Mesenchymal stem cell (in vitro differentiated cells and primary cell): Measurements from ENCODE around the gene NTSR1.

Experiments
- DNase-seq: peaks from one replicate; pipeline ENCODE4 v3.0.0-alpha.2; 2013
- H2AFZ ChIP-seq: one replicate; pipeline ENCODE4 v1.6.1; 2013; ENCODE audit warnings: low read depth, mild to moderate bottlenecking, control low read depth, inconsistent platforms, low read length, moderate library complexity
- H2AK5ac ChIP-seq: 2 replicates; pipeline ENCODE4 v1.6.1; 2013; ENCODE audit warnings: low read length, moderate library complexity, mild to moderate bottlenecking, inconsistent platforms; ENCODE audit not compliant: severe bottlenecking
- H2BK120ac ChIP-seq: one replicate; pipeline ENCODE4 v1.6.1; 2013; ENCODE audit warnings: low read depth, mild to moderate bottlenecking, inconsistent platforms, low read length, moderate library complexity
- H2BK12ac ChIP-seq, 2 experiments: one replicate each; pipeline ENCODE4 v1.6.1; 2013; ENCODE audit warnings: inconsistent platforms in 2 of 2, low read length in 2 of 2, mild to moderate bottlenecking in 2 of 2, moderate library complexity in 2 of 2, control low read depth in 1 of 2
- H2BK15ac ChIP-seq: one replicate; pipeline ENCODE4 v1.6.1; 2013; ENCODE audit warnings: mild to moderate bottlenecking, low read depth, inconsistent platforms; ENCODE audit not compliant: poor library complexity, severe bottlenecking
- H2BK5ac ChIP-seq: 2 replicates; pipeline ENCODE4 v1.6.1; 2013; ENCODE audit warnings: low read depth, mild to moderate bottlenecking, low read length, control low read depth, inconsistent platforms; ENCODE audit not compliant: poor library complexity, severe bottlenecking
- H3K14ac ChIP-seq, 2 experiments: one replicate each; pipeline ENCODE4 v1.6.1; 2013; ENCODE audit warnings: inconsistent platforms in 2 of 2, low read length in 2 of 2, control low read depth in 1 of 2, mild to moderate bottlenecking in 1 of 2, moderate library complexity in 1 of 2
- H3K18ac ChIP-seq, 2 experiments: one replicate each; pipeline ENCODE4 v1.6.1; 2013; ENCODE audit warnings: inconsistent platforms in 2 of 2, low read length in 2 of 2, control low read depth in 1 of 2, low read depth in 1 of 2, mild to moderate bottlenecking in 1 of 2
- H3K23ac ChIP-seq, 2 experiments: one replicate each; pipeline ENCODE4 v1.6.1; 2013; ENCODE audit warnings: inconsistent platforms in 2 of 2, low read length in 2 of 2, mild to moderate bottlenecking in 2 of 2, moderate library complexity in 2 of 2, control low read depth in 1 of 2
- H3K27ac ChIP-seq: 2 replicates; pipeline ENCODE4 v1.5.1; 2013; ENCODE audit warnings: mild to moderate bottlenecking, moderate library complexity, low read length, control low read depth, inconsistent platforms; ENCODE audit not compliant: poor library complexity, severe bottlenecking
- H3K27me3 ChIP-seq, 2 experiments: 2 replicates each; pipeline versions ENCODE4 v1.6.1 to v1.7.0; 2013; ENCODE audit warnings: low read length in 2 of 2, mild to moderate bottlenecking in 2 of 2, moderate library complexity in 2 of 2, control low read depth in 1 of 2, inconsistent platforms in 1 of 2; ENCODE audit not compliant: control insufficient read depth in 1 of 2, insufficient read depth in 1 of 2
- H3K36me3 ChIP-seq, 2 experiments: 2 replicates each; pipeline versions ENCODE4 v1.6.1 to v1.7.0; 2013; ENCODE audit warnings: low read length in 2 of 2, control low read depth in 1 of 2, inconsistent platforms in 1 of 2, low read depth in 1 of 2, mild to moderate bottlenecking in 1 of 2; ENCODE audit not compliant: insufficient read depth in 2 of 2, control insufficient read depth in 1 of 2
- H3K4ac ChIP-seq, 2 experiments: one replicate each; pipeline ENCODE4 v1.6.1; 2013; ENCODE audit warnings: inconsistent platforms in 2 of 2, low read length in 2 of 2, mild to moderate bottlenecking in 2 of 2, moderate library complexity in 2 of 2, control low read depth in 1 of 2, low read depth in 1 of 2
- H3K4me1 ChIP-seq: 2 replicates; pipeline ENCODE4 v1.6.1; 2013; ENCODE audit warnings: low read depth, low read length, control low read depth; ENCODE audit not compliant: control insufficient read depth, insufficient read depth
- H3K4me2 ChIP-seq: 2 replicates; pipeline ENCODE4 v1.6.1; 2013; ENCODE audit warnings: low read length, mild to moderate bottlenecking, inconsistent platforms; ENCODE audit not compliant: poor library complexity, severe bottlenecking
- H3K4me3 ChIP-seq, 2 experiments: 2 replicates each; pipeline versions ENCODE4 v1.5.1 to v1.7.0; 2013; ENCODE audit warnings: low read length in 2 of 2, mild to moderate bottlenecking in 2 of 2, control low read depth in 1 of 2, low read depth in 1 of 2; ENCODE audit not compliant: insufficient read depth in 1 of 2
- H3K79me1 ChIP-seq: replicated peaks from 2 replicates; pipeline ENCODE4 v1.6.1; 2013; ENCODE audit warnings: mild to moderate bottlenecking, control low read depth, low read length, inconsistent platforms; ENCODE audit not compliant: poor library complexity, severe bottlenecking
- H3K9ac ChIP-seq: 2 replicates; pipeline ENCODE4 v1.7.0; 2013; ENCODE audit warnings: mild to moderate bottlenecking, low read length, moderate library complexity
- H3K9me3 ChIP-seq: 2 replicates; pipeline ENCODE4 v1.7.0; 2013; ENCODE audit warnings: mild to moderate bottlenecking, low read length; ENCODE audit not compliant: control insufficient read depth
- H4K8ac ChIP-seq: one replicate; pipeline ENCODE4 v1.6.1; 2013; ENCODE audit warnings: inconsistent platforms, mild to moderate bottlenecking, low read length, moderate library complexity
- H4K91ac ChIP-seq: one replicate; pipeline ENCODE4 v1.6.1; 2013; ENCODE audit warnings: mild to moderate bottlenecking, low read length, inconsistent platforms
- WGBS: methylation state at CpG from one replicate; pipeline ENCODE4 v1.1.7; 2013; ENCODE audit warnings: mixed read lengths; 5-methylcytosine and 5-hydroxymethylcytosine counted together

NTSR1 gene

DNA sequence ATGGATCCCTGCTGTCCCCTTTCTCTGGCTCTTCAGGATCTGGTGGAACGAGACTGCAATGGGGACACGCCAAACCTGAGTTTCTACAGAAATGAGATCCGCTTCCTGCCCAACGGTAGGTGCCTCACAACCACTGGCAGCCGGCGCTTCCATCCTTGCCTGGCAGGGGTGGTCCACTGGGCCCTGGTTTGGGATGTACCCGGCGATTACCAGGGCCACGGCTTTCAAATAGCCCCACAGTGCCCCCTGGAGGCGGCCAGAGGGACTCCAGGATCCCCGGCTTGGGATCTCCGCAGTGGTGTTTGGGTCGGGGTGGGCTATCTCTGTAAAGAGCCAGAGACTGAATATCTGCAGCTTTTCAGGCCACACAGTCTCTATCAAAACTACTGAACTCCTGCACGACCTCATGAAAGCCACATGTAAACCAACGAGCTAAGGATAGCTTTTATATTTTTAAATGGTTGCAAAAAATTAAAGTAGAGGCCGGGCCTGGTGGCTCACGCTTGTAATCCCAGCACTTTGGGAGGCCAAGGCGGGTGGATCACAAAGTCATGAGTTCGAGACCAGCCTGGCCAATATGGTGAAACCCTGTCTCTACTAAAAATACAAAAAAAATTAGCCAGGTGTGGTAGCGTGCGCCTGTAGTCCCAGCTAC, 99.7 kb downstream of the NTSR1 start:
- no peak overlapping the region for H2BK12ac ChIP-seq
- 43% methylated on average over 18 of the region's 21 CpGs for WGBS
- H3K4me3 ChIP-seq = no peak overlapping the region
- H3K4ac ChIP-seq = no peak overlapping the region
- H3K9me3 ChIP-seq = no peaks in the 10 kb centered on the region
- H2AFZ ChIP-seq = no peak overlapping the region
- peaks cover 52 to 63% of the 10 kb centered on the region in 2 experiments for H3K36me3 ChIP-seq
- no peak overlapping the region for H4K91ac ChIP-seq
- peak; percentile 57 for DNase-seq
- H3K9ac ChIP-seq = peak overlapping the region; percentile 45
- H3K27ac ChIP-seq = no peak overlapping the region
- H3K4me2 ChIP-seq = no peak overlapping the region
- H4K8ac ChIP-seq = no peak overlapping the region
- H3K14ac ChIP-seq = no peak overlapping the region
- H3K27me3 ChIP-seq = no peaks in the 10 kb centered on the region
- peaks cover 17% of the 10 kb centered on the region for H3K4me1 ChIP-seq
- H2BK120ac ChIP-seq = no peak overlapping the region
- H2BK5ac ChIP-seq = no peak overlapping the region
- no peak overlapping the region for H3K18ac ChIP-seq
- H2BK15ac ChIP-seq = no peak overlapping the region
- no peak overlapping the region for H3K23ac ChIP-seq
- peaks cover 29% of the 10 kb centered on the region for H3K79me1 ChIP-seq
- no peak overlapping the region for H2AK5ac ChIP-seq

DNA sequence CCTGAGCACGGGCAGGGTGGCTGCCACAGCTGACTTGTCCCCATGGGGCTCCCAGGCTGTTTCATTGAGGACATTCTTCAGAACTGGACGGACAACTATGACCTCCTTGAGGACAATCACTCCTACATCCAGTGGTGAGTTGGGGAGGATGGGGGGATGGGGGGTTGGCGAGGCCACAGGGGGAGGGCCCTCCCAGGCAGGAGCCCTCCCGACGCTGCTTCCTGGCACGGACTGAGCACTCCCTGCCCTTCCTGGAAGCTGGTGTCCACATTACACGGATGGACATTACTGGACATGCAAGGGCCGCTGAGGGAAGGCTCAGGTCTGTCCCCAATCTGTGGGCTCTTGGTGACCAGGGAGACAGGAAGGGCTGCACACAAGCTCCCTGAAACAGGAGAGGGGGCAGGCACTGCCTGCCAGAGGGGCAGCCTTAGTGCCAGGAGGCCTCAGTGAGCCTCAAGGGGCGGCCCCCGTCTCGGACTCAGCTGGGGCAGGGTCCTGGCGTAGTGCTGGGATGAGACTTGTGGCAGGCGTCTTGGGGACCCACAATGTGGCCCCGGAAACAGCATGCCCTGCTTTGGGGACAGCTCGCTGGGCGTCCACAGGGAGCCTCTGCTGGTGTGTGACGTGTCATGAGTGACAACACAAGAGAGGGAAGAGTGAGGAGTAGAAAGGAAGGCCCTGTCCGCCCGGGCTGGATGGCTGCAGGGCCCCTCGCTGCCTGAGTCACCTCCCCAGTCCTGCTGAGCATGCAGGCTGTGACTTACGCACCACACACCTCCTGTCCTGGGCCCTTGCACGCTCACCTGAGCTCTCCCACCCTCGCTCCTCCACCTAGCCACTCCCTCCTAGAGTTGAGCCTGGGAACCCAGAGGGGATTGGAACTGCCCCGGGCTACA, 101.1 kb downstream of the NTSR1 start:
- Histone ChIP-seq H2BK12ac (no peak overlapping the region), H3K18ac (no peak overlapping the region), H4K8ac (no peak overlapping the region), H2BK5ac (no peak overlapping the region), H3K9me3 (no peaks in the 10 kb centered on the region), H3K14ac (no peak overlapping the region), H2BK15ac (no peak overlapping the region), H3K9ac (no peak overlapping the region), H3K27me3 (peaks cover 2 to 3% of the 10 kb centered on the region in 2 experiments), H3K4me1 (peaks cover 21% of the 10 kb centered on the region), H3K4me2 (no peak overlapping the region), H4K91ac (no peak overlapping the region), H2AK5ac (no peak overlapping the region), H3K4ac (no peak overlapping the region), H3K79me1 (peaks cover 31% of the 10 kb centered on the region), H2BK120ac (no peak overlapping the region), H3K4me3 (no peak overlapping the region), H3K23ac (no peak overlapping the region), H2AFZ (no peak overlapping the region), H3K27ac (no peak overlapping the region), H3K36me3 (peaks cover 52 to 78% of the 10 kb centered on the region in 2 experiments)
- WGBS = 96% methylated on average over 23 of the region's 24 CpGs
- no peak for DNase-seq

DNA sequence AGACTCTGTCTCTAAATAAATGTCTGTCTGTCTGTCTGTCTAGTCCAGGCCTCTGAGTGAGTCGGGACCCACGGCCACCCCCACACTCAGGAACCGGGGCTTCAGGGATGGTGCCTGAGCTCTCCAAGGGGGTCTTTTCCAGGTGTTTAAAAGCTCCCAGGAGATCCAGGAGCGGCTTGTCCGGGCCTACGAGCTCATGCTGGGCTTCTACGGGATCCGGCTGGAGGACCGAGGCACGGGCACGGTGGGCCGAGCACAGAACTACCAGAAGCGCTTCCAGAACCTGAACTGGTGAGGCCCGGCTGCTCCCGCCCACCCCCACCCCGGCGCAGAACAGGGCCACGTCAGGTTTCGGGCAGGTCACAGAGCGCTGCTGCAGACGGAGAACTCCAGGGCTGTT, 102.7 kb downstream of the NTSR1 start:
- Histone ChIP-seq H3K14ac (no peak overlapping the region), H3K4me1 (peaks cover 28% of the 10 kb centered on the region), H3K27ac (no peak overlapping the region), H3K18ac (no peak overlapping the region), H2BK5ac (no peak overlapping the region), H3K79me1 (peaks cover 29% of the 10 kb centered on the region), H2AK5ac (no peak overlapping the region), H3K4ac (no peak overlapping the region), H2AFZ (no peak overlapping the region), H4K91ac (no peak overlapping the region), H2BK12ac (no peak overlapping the region), H3K27me3 (peaks cover 18 to 19% of the 10 kb centered on the region in 2 experiments), H3K4me3 (no peak overlapping the region), H4K8ac (no peak overlapping the region), H3K9ac (no peak overlapping the region), H3K9me3 (no peaks in the 10 kb centered on the region), H3K36me3 (peaks cover 52 to 78% of the 10 kb centered on the region in 2 experiments), H3K23ac (no peak overlapping the region), H2BK15ac (no peak overlapping the region), H2BK120ac (no peak overlapping the region), H3K4me2 (no peak overlapping the region)
- WGBS = 96% methylated on average over 21 of the region's 21 CpGs
- no peak for DNase-seq

DNA sequence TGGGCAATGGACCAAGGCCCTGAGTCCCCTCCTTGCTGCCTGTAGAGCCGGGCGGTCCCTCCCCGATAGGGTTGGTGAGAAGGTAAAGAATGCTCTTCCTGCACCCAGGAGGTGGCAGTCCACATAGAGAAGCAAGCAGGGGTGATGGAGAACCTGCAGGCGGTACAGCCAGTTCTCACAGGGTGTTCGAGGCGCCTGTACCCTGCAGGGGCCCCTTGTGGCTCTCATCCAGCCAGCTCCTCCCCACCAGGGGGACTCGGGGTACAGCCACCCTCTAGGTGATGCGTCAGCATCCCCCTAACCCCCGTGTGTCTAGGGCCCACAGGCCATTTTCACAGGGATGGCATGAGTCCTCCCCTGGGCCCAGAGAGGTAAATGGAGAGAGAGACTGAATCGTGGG, 103.1 kb downstream of the NTSR1 start:
- Histone ChIP-seq H3K27me3 (peaks cover 21% of the 10 kb centered on the region in 2 experiments), H2BK120ac (no peak overlapping the region), H2AFZ (no peak overlapping the region), H3K36me3 (peaks cover 52 to 75% of the 10 kb centered on the region in 2 experiments), H3K4ac (no peak overlapping the region), H4K91ac (no peak overlapping the region), H4K8ac (no peak overlapping the region), H3K4me3 (no peak overlapping the region), H3K4me1 (peaks cover 28% of the 10 kb centered on the region), H2BK5ac (no peak overlapping the region), H3K27ac (no peak overlapping the region), H3K9ac (no peak overlapping the region), H2BK12ac (no peak overlapping the region), H3K4me2 (no peak overlapping the region), H3K14ac (no peak overlapping the region), H2BK15ac (no peak overlapping the region), H3K79me1 (peaks cover 27% of the 10 kb centered on the region), H3K23ac (no peak overlapping the region), H2AK5ac (no peak overlapping the region), H3K9me3 (no peaks in the 10 kb centered on the region), H3K18ac (no peak overlapping the region)
- DNase-seq = no peak
- 95% methylated on average over 10 of the region's 10 CpGs for WGBS
